OCI-LY3 (cell line): ENCODE measurements around the gene CAMK2D.

ENCODE experiments used
- CTCF ChIP-seq: fragments of 200-600, 300-600 bp; sonication (generic); IDR thresholded peaks from 2 replicates; pipeline ENCODE4 v1.5.1; 2014; ENCODE audit warnings: antibody characterized with exemption, low read length, low read depth
- EZH2phosphoT487 ChIP-seq: fragments of 200-600 bp; shearing (Covaris generic); IDR thresholded peaks from 2 replicates; pipeline ENCODE4 v1.6.1; 2018; ENCODE audit warnings: antibody characterized with exemption, mixed run types, low read depth

- no peak for TF ChIP-seq CTCF
- TF ChIP-seq EZH2phosphoT487: no peak
Observed at GRCh38 chr4:113483131-113483530, 278.4 kb downstream of the CAMK2D start.
